Panc1 (cell line): Measurements from ENCODE around the gene TROAP. TPM values are rescaled to one million over a fixed set of nuclear protein-coding genes. Genes with fewer than 3 reads are reported as not detected.
A peak's percentile ranks its signal among the peaks of the same experiment; 100 is the strongest.

Source experiments
- ATAC-seq: fragments of 200-7000 bp; cut with Tn5 transposase; 2 replicates; pipeline ENCODE4 v1.9.1; 2020; ENCODE audit warnings: mild to moderate bottlenecking, moderate library complexity
- BruUV-seq: library from RNA; stranded (reverse); fragments of 400-500 nt; replicated peaks from 2 replicates; lab custom pipeline; 2021; lab: Mats Ljungman, UMichigan
- CTCF ChIA-PET: fragments of 300-600 bp; sonication (Branson Sonifier 250); formaldehyde crosslinking; loops from one replicate; lab custom pipeline; 2022; ENCODE audit warnings: antibody characterized with exemption; lab: Charles Lee
- POLR2A ChIA-PET: fragments of 300-600 bp; sonication (Branson Sonifier 250); formaldehyde crosslinking; loops from one replicate; lab custom pipeline; 2022; ENCODE audit warnings: antibody characterized with exemption; lab: Charles Lee
- DNase-seq: peaks from one replicate; pipeline ENCODE4 v3.0.0-alpha.2; 2010; ENCODE audit warnings: low read depth, low spot score
- H3K27ac ChIP-seq: 2 replicates; pipeline ENCODE4 v1.5.1; 2011; ENCODE audit warnings: mild to moderate bottlenecking, low read length, inconsistent platforms
- H3K27me3 ChIP-seq: fragments of 200-500 bp; sonication (Bioruptor generic); 2 replicates; pipeline ENCODE4 v1.6.0; 2014; ENCODE audit warnings: low read length, inconsistent platforms; ENCODE audit not compliant: control insufficient read depth, insufficient read depth
- H3K36me3 ChIP-seq: fragments of 200-500 bp; sonication (Bioruptor generic); 2 replicates; pipeline ENCODE4 v1.5.1; 2014; ENCODE audit warnings: inconsistent platforms, mild to moderate bottlenecking, low read length, moderate library complexity; ENCODE audit not compliant: control insufficient read depth, insufficient read depth
- H3K4me1 ChIP-seq: 2 replicates; pipeline ENCODE4 v1.5.1; 2011; ENCODE audit warnings: inconsistent platforms, mild to moderate bottlenecking, low read length, moderate library complexity; ENCODE audit not compliant: control insufficient read depth, insufficient read depth
- H3K4me3 ChIP-seq, 2 experiments: 2 replicates each; pipeline ENCODE4 v1.5.1; 2011 to 2012; ENCODE audit warnings: low read depth in 2 of 2, low read length in 2 of 2, mild to moderate bottlenecking in 2 of 2, inconsistent platforms in 1 of 2, moderate library complexity in 1 of 2
- H3K9me3 ChIP-seq: fragments of 200-500 bp; sonication (Bioruptor generic); 2 replicates; pipeline ENCODE4 v1.5.1; 2014; ENCODE audit warnings: low read depth, mild to moderate bottlenecking, inconsistent platforms, low read length, moderate library complexity; ENCODE audit not compliant: control insufficient read depth, insufficient read depth
- POLR2AphosphoS5 ChIP-seq: IDR thresholded peaks from 2 replicates; pipeline ENCODE4 v1.6.1; 2012; ENCODE audit warnings: mild to moderate bottlenecking, low read depth, low read length, moderate library complexity
- SIN3A ChIP-seq: IDR thresholded peaks from 2 replicates; pipeline ENCODE4 v1.6.1; 2012; ENCODE audit warnings: low read depth, mild to moderate bottlenecking, low read length, moderate library complexity, borderline replicate concordance; ENCODE audit not compliant: insufficient read depth
- TCF7L2 ChIP-seq: IDR thresholded peaks from 2 replicates; pipeline ENCODE4 v1.6.1; 2011; ENCODE audit warnings: mild to moderate bottlenecking, low read depth, low read length, inconsistent platforms
- in situ Hi-C: cut with HindIII; loops from 2 replicates; pipeline ENCODE4 v1.10.0; 2016; ENCODE audit warnings: low sequenced_read_pairs, low pct_unique_long_range_greater_than_20kb
- intact Hi-C: fragments of 100-400 bp; cut with micrococcal nuclease; formaldehyde crosslinking; loops from one replicate; pipeline ENCODE4 v1.10.0; 2022; ENCODE audit not compliant: unreplicated experiment
- total RNA-seq: library from RNA; stranded (reverse); gene quantifications from one replicate; pipeline ENCODE4 v1.2.1, GENCODE V29; 2021; ENCODE audit not compliant: unreplicated experiment
- TF ChIP-seq, protein P1 (sequence below): fragments of 450-650 bp; IDR thresholded peaks from 2 replicates; pipeline ENCODE4 v1.5.1; 2017; ENCODE audit warnings: mild to moderate bottlenecking
- TF ChIP-seq, protein P2 (sequence below), 2 experiments: IDR thresholded peaks; 2 replicates each; pipeline ENCODE4 v1.6.1; 2011 to 2012; ENCODE audit warnings: low read depth in 2 of 2, control low read depth in 1 of 2, low read length in 1 of 2, mild to moderate bottlenecking in 1 of 2, moderate library complexity in 1 of 2; ENCODE audit not compliant: insufficient read depth in 1 of 2

Gene TROAP
- total RNA-seq, 1 experiment from 2014 or later, result 50.0 TPM

DNA sequence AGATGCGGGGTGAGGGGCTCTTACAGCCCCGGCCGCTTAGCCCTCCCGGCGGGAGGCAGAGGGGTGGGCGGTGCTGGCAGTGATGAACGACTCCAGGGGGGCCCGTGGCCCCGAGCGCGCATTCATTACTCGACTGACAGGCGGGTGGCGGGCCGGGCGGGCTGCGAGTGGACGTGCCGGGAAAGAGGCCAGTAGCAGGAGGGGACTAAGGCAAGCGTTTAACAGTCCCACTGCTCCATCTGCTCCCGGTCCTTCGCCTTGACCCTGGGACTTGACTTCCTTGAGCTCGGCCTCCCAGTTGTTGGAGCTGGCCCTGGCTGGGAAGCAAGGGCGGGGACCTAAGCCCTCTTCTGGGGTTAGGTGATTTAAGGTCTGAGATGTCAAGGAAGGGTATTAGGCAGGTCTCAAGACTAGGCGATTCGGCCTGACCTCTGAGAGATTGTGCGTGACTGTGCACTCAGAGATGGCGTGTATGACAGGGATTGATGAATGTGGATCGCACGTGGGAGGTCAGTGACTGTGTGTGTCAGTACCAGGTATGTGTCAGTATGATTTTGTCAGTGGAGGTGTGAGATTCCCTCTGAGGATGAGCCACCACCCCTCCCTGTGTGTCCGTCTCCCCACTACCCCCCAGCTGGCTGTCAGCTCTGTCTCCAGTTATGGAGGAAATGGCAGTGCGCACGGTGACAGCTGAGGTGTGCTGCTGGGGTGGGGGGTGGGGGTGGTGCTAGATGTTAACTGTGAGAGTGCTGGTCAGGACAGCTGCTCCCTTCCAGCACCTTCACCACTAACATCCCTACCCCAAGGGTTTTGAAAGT, 20.1 kb downstream of the TROAP start:
- Histone ChIP-seq H3K4me3 (peak overlapping the region; percentile 7 to 31; a peak in 2 of 4 replicates), H3K9me3 (no peaks in the 10 kb centered on the region), H3K36me3 (no peaks in the 10 kb centered on the region), H3K4me1 (peaks cover 22% of the 10 kb centered on the region), H3K27ac (no peak overlapping the region), H3K27me3 (no peaks in the 10 kb centered on the region; the same call in 1 of the 2 replicates)
- ATAC-seq, result no peak
- ChIA-PET CTCF (interaction anchor here (0.5 to 2.1 kb wide), 4 partner anchors 11 to 54 kb away, joined by 3 to 19 read pairs (median 4); no protein-coding TSS in a partner anchor), POLR2A (no interaction called here)
- no peak for DNase-seq
- intact Hi-C loops (no loop called here), in situ Hi-C loops (no loop called here)
- no TSS peak for BruUV-seq
- TF ChIP-seq POLR2AphosphoS5 (no peak), TCF7L2 (no peak), SIN3A (no peak)
- TF ChIP-seq, protein P1, sequence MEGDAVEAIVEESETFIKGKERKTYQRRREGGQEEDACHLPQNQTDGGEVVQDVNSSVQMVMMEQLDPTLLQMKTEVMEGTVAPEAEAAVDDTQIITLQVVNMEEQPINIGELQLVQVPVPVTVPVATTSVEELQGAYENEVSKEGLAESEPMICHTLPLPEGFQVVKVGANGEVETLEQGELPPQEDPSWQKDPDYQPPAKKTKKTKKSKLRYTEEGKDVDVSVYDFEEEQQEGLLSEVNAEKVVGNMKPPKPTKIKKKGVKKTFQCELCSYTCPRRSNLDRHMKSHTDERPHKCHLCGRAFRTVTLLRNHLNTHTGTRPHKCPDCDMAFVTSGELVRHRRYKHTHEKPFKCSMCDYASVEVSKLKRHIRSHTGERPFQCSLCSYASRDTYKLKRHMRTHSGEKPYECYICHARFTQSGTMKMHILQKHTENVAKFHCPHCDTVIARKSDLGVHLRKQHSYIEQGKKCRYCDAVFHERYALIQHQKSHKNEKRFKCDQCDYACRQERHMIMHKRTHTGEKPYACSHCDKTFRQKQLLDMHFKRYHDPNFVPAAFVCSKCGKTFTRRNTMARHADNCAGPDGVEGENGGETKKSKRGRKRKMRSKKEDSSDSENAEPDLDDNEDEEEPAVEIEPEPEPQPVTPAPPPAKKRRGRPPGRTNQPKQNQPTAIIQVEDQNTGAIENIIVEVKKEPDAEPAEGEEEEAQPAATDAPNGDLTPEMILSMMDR, result no peak
- TF ChIP-seq, protein P2, sequence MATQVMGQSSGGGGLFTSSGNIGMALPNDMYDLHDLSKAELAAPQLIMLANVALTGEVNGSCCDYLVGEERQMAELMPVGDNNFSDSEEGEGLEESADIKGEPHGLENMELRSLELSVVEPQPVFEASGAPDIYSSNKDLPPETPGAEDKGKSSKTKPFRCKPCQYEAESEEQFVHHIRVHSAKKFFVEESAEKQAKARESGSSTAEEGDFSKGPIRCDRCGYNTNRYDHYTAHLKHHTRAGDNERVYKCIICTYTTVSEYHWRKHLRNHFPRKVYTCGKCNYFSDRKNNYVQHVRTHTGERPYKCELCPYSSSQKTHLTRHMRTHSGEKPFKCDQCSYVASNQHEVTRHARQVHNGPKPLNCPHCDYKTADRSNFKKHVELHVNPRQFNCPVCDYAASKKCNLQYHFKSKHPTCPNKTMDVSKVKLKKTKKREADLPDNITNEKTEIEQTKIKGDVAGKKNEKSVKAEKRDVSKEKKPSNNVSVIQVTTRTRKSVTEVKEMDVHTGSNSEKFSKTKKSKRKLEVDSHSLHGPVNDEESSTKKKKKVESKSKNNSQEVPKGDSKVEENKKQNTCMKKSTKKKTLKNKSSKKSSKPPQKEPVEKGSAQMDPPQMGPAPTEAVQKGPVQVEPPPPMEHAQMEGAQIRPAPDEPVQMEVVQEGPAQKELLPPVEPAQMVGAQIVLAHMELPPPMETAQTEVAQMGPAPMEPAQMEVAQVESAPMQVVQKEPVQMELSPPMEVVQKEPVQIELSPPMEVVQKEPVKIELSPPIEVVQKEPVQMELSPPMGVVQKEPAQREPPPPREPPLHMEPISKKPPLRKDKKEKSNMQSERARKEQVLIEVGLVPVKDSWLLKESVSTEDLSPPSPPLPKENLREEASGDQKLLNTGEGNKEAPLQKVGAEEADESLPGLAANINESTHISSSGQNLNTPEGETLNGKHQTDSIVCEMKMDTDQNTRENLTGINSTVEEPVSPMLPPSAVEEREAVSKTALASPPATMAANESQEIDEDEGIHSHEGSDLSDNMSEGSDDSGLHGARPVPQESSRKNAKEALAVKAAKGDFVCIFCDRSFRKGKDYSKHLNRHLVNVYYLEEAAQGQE (IDR thresholded peaks at IDR 0.05; ENCODE audit: insufficient read depth in 1 of 2, low read depth in 2 of 2, low read length in 1 of 2), result no peak

DNA sequence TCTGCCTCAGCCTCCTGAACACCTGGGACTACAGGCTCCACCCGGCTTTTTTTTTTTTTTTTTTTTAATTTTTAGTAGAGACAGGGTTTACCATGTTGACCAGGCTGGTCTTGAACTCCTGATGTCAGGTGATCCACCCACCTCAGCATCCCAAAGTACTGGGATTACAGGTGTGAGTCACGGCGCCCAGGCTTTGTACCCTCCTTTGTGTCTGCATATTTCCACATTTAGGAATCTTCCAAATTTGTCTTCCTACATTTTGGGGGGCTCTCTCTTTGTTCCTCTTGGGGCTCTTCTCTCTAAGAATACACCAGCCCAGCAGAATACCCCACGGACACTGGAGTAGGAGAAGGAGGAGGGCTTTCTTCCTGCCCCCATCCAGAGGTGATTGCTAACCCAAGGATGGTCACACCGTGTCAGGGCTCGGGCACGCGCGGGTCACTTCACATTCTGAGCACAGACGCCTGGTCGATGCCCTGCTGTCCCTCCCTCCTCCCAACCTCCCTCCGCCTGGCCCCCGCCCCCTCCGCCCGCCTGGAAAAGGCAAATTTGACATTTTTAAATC, 21.5 kb downstream of the TROAP start:
- Histone ChIP-seq H3K4me1 (peaks cover 22% of the 10 kb centered on the region), H3K9me3 (no peaks in the 10 kb centered on the region), H3K27me3 (no peaks in the 10 kb centered on the region; the same call in 1 of the 2 replicates), H3K4me3 (no peak overlapping the region), H3K36me3 (no peaks in the 10 kb centered on the region), H3K27ac (no peak overlapping the region)
- POLR2A ChIA-PET, result no interaction called here
- no TSS peak for BruUV-seq
- intact Hi-C loops, result no loop called here
- TF ChIP-seq SIN3A, result no peak
- no peak for TF ChIP-seq POLR2AphosphoS5
- TF ChIP-seq, protein P1, result no peak
- no peak for TF ChIP-seq TCF7L2
- TF ChIP-seq, protein P2 (IDR thresholded peaks at IDR 0.05; ENCODE audit: insufficient read depth in 1 of 2, low read depth in 2 of 2, low read length in 1 of 2), result no peak
- no peak for DNase-seq
- in situ Hi-C loops, result no loop called here
- no peak for ATAC-seq
- CTCF ChIA-PET, result no interaction called here
